Lower leg skin (tissue), 3 donors: ENCODE results near the gene TSEN54.

ENCODE experiments used
- POLR2A ChIP-seq, 2 donors: fragments of 450-650 bp; IDR thresholded peaks; one replicate each; pipeline ENCODE4 v1.6.1; 2016 to 2017; ENCODE audit warnings: antibody characterized with exemption in 2 of 2, mild to moderate bottlenecking in 1 of 2, moderate library complexity in 1 of 2
- TF ChIP-seq, protein P1 (sequence below), 3 donors: fragments of 450-650 bp; IDR thresholded peaks; one replicate each; pipeline ENCODE4 v1.5.1; 2016; ENCODE audit warnings: antibody characterized with exemption in 3 of 3, mild to moderate bottlenecking in 3 of 3, moderate library complexity in 2 of 3

- TF ChIP-seq, protein P1, sequence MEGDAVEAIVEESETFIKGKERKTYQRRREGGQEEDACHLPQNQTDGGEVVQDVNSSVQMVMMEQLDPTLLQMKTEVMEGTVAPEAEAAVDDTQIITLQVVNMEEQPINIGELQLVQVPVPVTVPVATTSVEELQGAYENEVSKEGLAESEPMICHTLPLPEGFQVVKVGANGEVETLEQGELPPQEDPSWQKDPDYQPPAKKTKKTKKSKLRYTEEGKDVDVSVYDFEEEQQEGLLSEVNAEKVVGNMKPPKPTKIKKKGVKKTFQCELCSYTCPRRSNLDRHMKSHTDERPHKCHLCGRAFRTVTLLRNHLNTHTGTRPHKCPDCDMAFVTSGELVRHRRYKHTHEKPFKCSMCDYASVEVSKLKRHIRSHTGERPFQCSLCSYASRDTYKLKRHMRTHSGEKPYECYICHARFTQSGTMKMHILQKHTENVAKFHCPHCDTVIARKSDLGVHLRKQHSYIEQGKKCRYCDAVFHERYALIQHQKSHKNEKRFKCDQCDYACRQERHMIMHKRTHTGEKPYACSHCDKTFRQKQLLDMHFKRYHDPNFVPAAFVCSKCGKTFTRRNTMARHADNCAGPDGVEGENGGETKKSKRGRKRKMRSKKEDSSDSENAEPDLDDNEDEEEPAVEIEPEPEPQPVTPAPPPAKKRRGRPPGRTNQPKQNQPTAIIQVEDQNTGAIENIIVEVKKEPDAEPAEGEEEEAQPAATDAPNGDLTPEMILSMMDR (IDR thresholded peaks at IDR 0.05): no peak
- no peak for TF ChIP-seq POLR2A (IDR thresholded peaks at IDR 0.05)
These were observed 30.2 kb upstream of the TSEN54 start for GRCh38 chr17:75486151-75486550.
